Stimulated activated CD8-positive, alpha-beta memory T cell treated with anti-CD3 and anti-CD28 coated beads, Interleukin-4, amount 100 ng/mL, for 1 hour (primary cell): ENCODE results near the gene ANKRD6.

Experiments used
- DNase-seq, 2 donors: peaks; one replicate each; pipeline ENCODE4 v3.0.0-alpha.2; 2020; ENCODE audit warnings: low read depth in 2 of 2, low spot score in 1 of 2

The ANKRD6 gene

GRCh38 chr6:89464295-89464694, 31.3 kb downstream of the ANKRD6 start:
- no peak for DNase-seq

GRCh38 chr6:89467437-89467836, 34.5 kb downstream of the ANKRD6 start:
- DNase-seq: no peak

GRCh38 chr6:89468998-89469397, 36.0 kb downstream of the ANKRD6 start:
- no peak for DNase-seq

GRCh38 chr6:89471287-89471867, 38.4 kb downstream of the ANKRD6 start:
- DNase-seq: no peak

GRCh38 chr6:89475101-89475500, 42.1 kb downstream of the ANKRD6 start:
- no peak for DNase-seq

GRCh38 chr6:89475634-89476033, 42.7 kb downstream of the ANKRD6 start:
- DNase-seq: no peak

- no peak for DNase-seq
Observed at GRCh38 chr6:89479897-89480296, 46.9 kb downstream of the ANKRD6 start.

- DNase-seq: no peak
Observed at GRCh38 chr6:89481695-89482094, 48.7 kb downstream of the ANKRD6 start.

- DNase-seq: no peak
Observed at GRCh38 chr6:89482126-89482525, 49.2 kb downstream of the ANKRD6 start.

- DNase-seq: no peak
Observed at GRCh38 chr6:89483111-89483720, 50.3 kb downstream of the ANKRD6 start.

GRCh38 chr6:89485320-89485719, 52.4 kb downstream of the ANKRD6 start:
- DNase-seq: no peak

GRCh38 chr6:89487864-89488263, 54.9 kb downstream of the ANKRD6 start:
- no peak for DNase-seq

GRCh38 chr6:89488438-89488837, 55.5 kb downstream of the ANKRD6 start:
- DNase-seq: no peak

- no peak for DNase-seq
Observed at GRCh38 chr6:89489078-89489477, 56.1 kb downstream of the ANKRD6 start.

GRCh38 chr6:89492025-89492640, 59.2 kb downstream of the ANKRD6 start:
- no peak for DNase-seq

GRCh38 chr6:89494131-89494793, 61.3 kb downstream of the ANKRD6 start:
- DNase-seq: no peak

- DNase-seq: no peak
Observed at GRCh38 chr6:89495961-89496535, 63.1 kb downstream of the ANKRD6 start.

- DNase-seq: no peak
Observed at GRCh38 chr6:89500611-89501010, 67.7 kb downstream of the ANKRD6 start.

- no peak for DNase-seq
Observed at GRCh38 chr6:89501222-89501621, 68.3 kb downstream of the ANKRD6 start.

GRCh38 chr6:89501753-89502152, 68.8 kb downstream of the ANKRD6 start:
- DNase-seq: no peak

GRCh38 chr6:89503641-89504040, 70.7 kb downstream of the ANKRD6 start:
- no peak for DNase-seq

GRCh38 chr6:89505847-89506246, 72.9 kb downstream of the ANKRD6 start:
- no peak for DNase-seq
